Occipital lobe (tissue), 2 donors: ENCODE measurements around the gene FRYL. TPM values are rescaled to one million over a fixed set of nuclear protein-coding genes. Genes with fewer than 3 reads are reported as not detected.
"Not testable (repeated sequence)": the region's sequence is repeated elsewhere in the genome, so short reads cannot be mapped to it uniquely, and the experiment has no call there.

Experiments
- DNase-seq: peaks from one replicate; lab custom pipeline; 2025; lab: John Stamatoyannopoulos, UW
- total RNA-seq: library from RNA; depleted of rRNA; stranded (reverse); fragments of >200 nt; gene quantifications from one replicate; pipeline ENCODE4 v1.2.3, GENCODE V29; 2014

The FRYL gene
- total RNA-seq: 94.1 TPM

DNA sequence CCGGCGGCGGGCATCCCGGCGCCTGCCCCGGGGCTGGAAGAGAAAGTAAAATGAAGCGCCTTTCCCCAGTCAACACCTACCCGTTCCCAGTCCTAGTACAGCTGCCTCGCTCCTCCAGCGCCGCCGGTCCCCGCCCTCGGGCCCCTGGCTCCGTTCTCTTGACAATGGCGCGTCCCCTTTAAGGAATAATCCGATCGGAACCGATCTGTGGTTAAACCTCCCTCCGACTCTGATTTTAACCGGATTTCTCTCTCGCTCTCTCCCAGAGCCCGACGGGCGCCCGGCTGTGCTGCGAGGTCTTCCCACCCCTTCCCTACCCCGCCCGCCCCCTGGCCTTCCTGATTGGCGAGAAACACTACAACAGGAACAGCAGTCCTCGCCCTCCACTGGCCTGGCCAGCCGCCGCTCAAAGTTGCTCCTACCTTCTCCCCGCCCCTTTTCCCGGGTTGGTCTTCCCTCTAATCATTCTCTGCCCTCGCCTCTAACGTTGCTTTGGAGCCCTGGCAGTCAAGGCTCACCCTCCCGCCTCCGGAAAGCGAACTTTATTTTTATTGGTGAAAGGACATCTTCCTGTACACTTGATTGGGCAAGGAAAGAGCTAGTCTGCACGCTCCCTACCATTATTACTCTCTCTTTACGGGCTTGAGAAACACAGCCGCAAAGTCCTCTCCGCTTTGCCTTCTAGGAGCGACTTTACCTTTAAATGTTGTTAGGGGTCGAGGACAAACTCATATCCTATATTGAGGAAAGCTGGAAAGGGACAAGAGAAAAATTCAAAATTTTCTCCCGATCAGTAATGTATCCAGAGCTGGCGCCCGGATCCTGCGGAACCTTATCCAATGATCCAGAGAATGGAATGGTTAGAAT lies at the start of gene FRYL:
FRYL (minus strand) TSS at position 282 of the 867 bp plus-strand sequence. CDS start 145,869 bp downstream, outside the sequence.
- peak; percentile 100 for DNase-seq

DNA sequence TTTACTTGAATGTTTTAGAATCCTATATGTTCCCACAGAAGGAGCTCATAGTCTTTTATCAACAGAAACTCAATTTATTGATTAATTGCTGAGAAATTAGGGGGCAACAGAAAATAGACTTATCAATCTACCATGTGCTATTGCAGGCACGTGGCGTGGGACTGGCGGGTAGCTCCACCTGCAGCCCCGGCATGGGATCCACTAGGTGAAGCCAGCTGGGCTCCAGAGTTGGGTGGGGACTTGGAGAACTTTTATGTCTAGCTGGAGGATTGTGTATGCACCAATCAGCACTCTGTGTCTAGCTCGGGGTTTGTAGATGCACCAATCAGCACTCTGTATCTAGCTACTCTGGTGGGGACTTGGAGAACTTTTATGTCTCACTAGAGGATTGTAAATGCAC lies 47.5 kb upstream of the FRYL start:
- no peak for DNase-seq

DNA sequence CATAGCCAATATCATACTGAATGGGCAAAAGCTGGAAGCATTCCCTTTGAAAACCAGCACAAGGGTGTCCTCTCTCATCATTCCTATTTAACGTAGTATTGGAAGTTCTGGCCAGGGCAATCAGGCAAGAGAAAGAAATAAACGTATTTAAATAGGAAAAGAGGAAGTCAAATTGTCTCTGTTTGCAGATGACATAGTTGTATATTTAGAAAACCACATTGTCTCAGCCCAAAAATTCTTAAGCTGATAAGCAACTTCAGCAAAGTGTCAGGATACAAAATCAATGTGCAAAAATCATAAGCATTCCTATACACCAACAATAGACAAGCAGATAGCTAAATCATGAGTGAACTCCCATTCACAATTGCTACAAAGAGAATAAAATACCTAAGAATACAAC lies 41.4 kb upstream of the FRYL start:
- not testable (repeated sequence) for DNase-seq

DNA sequence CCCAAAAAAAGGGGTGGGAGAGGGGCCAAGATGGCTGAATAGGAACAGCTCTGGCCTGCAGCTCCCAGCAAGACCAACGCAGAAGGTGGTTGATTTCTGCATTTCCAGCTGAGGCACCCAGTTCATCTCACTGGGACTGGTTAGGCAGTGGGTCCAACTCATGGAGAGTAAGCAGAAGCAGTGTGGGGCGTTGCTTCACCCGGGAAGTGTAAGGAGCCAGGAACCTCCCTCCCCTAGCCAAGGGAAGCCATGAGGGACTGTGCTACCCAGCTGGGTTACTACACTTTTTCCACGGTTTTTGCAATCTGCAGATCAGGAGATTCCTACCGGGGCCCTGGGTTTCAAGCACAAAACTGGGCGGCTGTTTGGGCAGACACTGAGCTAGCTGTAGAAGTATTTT lies 36.9 kb upstream of the FRYL start:
- DNase-seq: no peak

DNA sequence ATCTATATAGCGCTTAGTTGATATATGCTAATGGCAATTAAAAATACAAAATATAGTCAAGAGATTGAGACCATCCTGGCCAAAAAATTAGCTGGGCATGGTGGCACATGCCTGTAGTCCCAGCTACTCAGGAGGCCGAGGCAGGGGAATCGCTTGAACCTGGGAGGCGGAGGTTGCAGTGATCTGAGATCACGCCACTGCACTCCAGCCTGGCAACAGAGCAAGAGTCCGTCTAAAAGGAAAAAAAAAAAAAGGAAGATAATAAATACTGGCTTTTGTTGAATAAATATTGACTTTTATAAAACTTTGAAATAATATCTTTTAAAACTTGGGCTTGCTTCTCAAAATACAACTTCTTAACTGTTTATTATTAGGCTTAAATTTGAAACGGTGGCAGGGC lies 36.2 kb upstream of the FRYL start:
- not testable (repeated sequence) for DNase-seq

DNA sequence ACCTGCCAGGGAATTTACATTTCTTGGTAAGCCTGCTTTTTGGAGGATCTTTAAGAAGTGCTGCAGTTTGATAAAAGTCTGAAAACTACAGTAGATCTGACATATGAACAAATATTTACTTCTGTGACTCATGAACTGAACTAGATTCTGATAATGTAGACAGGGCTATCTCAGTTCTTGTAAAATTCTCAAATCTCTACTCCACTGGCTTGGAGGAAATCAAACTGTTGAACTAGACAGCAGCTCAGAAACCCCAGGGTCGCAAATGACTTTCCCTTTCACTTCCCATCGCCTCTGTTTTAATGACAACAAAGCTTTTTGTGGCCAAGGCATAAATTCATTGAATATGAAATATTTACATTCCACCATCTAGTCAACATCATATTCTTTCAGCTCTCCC lies 35.4 kb upstream of the FRYL start:
- no peak for DNase-seq

DNA sequence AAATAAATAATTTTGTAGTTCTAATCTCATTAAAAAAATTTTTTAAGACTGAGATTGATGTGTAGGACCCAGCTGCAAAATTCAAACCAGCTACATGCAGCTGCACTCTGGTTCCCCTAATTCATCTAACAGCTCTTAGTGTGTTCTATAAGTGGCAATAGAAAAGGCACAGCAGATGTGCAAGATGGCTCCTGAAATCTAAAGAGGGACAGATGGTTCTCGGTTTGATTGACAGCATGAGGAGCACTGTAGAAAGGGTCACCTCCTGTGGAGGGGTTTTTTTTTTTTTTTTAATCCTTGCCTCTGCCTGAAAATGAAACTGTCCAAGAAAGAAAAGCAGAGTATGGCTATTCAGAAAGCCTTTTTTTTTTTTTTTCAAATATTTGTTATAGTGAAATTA lies 33.9 kb upstream of the FRYL start:
- DNase-seq: no peak

DNA sequence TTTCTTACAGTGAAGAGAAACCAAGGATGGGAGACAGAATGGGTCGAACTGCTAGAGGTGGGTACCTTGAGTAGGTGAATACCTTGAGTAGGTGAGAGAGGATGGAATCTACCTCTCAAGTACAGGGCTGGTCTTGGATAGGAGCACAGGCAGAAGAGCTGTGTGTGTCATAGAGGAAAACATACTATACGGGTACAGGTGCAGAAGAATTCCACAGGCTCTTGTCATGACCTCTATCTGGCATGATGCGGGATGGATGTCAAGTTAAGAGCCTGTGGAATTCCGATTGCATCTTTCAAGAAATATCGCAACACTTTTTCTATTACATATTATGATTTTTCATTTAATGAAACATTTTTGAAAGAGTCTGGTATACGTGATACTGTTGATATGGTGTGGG lies 32.8 kb upstream of the FRYL start:
- DNase-seq: no peak

DNA sequence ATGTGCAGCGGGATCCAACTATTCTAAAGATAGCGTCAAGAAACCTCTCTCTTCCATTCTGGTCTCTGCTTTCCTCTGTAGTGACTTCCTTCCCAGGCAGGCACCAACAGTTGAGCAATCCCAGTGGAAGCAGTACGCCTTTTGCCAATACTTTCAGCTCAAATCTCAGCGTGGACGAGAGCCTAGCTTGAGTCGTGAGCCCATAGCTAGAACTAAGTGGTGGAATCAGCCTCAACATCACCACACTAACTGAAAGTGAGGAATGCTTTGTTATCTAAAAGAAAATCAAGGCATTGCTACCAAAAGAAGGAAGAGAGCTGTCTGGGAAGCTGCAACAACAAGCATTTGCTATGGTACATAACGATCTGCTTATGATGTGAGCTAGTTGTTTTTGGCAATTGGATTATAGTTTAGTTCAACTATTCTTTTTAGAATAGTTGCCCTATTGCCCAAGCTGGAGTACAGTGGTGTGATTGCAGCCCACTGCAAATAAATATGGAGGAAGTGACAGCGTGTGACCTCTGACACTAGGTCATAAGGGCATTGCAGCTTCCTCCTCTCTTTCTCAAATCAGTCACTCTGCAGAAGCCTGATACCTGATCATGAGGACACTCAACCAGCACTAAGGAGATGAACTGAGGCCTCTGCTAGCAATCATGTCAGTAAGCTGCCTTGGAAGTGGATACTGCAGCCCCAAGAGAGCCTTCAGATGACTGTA lies 24.7 kb upstream of the FRYL start:
- no peak for DNase-seq

DNA sequence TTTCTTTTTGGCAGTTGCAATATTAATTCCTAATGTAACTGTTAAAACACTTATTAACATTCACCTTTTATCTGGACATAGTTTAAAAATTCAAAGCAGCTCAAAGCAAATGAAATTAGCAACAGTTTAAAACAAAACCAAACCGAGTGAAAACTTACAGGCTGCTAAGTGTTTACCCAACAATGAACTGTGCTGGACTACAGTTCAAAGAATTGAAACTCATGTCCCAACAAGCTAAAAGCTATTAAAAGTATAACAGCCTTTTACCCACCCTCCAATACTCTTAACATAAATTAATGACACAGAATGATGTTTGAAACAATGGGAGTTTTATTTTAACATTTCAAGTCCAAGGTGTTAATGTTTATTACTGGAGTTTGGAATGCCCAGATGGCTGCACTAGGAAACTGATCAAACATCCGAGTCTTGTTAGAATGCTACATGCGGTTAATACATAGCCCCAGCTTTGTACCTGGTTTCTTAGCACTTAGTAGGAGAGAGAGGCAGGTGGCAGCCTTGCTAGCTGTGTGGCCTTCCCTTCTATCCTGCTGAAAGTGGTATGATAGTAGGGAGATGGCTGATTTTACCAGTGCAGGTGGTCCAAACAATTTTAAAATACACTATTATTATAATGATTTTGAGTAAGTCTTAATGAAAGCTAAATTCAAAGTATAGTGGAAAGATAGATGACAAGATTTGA lies 21.1 kb upstream of the FRYL start:
- no peak for DNase-seq

DNA sequence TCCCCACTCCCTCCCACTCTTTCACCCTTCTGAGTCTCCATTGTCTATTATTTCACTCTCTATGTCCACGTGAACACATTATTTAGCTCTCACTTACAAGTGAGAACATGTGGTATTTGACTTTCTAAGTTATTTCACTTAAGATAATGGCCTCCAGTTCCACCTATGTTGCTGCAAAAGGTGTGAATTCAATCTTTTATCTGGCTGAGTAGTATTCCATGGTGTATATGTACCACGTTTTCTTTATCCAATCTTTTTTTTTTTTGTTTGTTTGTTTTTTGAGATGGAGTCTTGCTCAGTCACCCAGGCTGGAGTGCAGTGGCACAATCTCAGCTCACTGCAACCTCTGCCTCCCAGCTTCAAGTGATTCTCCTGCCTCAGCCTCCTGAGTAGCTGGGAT lies 20.1 kb upstream of the FRYL start:
- DNase-seq: not testable (repeated sequence)

DNA sequence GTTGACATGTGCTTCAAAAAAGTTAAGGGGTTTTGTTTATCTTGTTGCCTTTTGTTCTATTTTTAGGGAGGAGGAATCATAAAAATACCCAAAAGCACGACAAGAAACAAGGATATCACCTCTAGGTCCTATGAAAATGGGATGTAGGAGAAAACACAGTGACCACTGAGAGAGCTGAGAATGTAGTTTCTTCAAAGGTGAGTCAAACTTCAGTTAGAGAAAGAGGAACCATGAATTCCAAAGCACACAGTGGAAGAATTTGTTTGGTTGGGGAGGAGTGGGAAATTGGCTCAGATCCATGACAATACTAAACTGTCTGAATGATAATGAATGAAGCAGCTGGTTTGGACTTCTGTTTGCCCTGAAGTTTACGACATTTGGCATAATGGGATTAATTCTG lies 19.1 kb upstream of the FRYL start:
- no peak for DNase-seq

DNA sequence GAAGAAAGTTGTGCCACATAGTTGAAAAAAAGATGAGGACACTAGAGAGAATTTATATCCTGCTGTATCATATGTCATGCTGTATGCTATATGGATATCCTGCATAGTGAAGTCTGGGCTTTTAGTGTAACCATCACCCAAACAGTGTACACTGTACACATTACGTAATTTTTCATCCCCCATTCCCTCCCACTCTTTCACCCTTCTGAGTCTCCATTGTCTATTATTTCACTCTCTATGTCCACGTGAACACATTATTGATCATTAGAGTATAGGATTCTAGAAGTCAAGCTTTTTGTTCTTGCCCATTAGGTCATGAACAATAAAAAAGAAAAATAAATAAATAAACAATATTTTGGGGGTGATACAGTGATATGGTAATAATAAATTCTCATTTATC lies 18.0 kb upstream of the FRYL start:
- no peak for DNase-seq

DNA sequence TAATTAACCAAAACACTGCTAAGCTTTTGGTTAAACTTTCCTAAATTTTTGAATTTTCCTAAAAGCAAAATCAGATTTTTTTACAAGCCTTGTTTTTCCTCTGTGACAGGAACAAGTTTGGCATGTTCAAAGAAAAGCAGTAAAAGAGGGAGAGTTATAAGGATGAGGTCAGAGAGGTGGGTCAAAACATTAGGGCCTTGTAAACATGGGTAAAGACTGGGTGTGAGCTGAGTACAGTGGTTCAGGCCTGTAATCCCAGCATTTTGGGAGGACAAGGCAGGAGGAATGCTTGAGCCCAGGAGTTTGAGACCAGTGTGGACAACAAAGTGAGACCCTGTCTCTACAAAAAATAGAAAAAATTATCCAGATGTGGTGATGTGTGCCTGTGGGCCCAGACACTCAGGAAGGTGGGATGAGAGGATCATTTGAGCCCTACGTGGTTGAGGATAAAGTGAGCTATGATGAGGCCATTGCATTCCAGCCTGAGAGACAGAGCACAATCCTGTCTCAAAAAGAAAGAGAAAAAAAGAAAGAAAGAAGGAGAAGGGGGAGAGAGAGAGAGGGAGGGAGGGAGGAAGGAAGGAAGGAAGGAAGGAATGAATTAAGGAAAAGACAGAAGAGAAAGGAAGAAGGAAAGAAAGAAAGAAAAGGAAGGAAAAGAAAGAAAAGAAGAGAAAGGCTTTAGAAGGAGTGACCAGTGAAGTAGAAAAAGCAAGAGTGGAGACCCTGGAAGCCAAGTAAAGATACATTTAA lies 17.0 kb upstream of the FRYL start:
- no peak for DNase-seq

DNA sequence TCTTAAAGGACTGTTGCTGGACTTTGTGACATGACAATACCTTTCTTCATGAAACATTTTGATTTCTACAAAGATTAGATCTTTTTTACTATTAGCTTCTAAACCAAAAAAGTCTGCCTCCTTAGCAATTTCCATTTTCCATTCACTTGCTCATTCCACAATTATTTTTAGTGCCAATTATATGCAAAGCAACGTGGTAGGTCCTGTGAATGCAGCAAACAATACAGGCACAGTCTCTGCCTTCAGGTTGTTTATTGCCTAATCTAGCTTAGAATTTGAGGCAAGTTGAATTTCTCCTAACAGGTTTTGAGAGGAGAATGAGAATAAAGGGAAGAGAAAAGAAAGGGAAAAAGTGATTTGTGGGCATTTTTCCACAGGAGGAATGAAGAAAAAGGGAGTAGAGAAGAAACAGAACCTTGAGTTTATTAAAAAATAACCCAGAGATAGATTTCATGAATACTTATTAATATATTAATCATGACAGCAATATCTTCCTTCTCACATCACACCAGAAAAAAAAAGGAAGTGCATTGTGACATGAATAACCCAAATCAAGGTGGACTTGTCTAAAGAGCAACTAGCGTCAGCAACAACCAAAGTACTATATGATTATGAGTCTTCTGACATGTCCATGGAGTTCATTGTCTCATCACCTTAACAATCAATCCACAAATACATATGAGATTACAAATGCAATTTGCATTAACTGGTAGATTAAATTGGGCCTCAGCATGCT lies 16.3 kb upstream of the FRYL start:
- DNase-seq: no peak

DNA sequence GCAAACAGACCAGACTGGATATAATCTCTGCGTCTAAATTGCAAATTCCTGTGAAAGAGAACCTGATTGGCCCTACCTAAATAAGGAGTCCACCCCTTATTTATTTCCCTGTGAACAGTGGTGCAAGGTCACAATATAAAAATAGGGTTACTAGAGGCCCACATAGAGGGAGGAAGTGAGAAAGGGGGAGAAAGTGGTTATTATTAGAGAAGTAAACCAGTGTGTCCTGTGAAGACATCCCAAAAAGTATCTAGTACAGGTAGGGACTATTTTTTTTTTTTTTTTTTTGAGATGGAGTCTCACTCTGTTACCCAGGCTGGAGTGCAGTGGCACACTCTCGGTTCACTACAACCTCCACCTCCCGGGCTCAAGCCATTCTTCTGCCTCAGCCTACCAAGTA lies 15.0 kb upstream of the FRYL start:
- no peak for DNase-seq

DNA sequence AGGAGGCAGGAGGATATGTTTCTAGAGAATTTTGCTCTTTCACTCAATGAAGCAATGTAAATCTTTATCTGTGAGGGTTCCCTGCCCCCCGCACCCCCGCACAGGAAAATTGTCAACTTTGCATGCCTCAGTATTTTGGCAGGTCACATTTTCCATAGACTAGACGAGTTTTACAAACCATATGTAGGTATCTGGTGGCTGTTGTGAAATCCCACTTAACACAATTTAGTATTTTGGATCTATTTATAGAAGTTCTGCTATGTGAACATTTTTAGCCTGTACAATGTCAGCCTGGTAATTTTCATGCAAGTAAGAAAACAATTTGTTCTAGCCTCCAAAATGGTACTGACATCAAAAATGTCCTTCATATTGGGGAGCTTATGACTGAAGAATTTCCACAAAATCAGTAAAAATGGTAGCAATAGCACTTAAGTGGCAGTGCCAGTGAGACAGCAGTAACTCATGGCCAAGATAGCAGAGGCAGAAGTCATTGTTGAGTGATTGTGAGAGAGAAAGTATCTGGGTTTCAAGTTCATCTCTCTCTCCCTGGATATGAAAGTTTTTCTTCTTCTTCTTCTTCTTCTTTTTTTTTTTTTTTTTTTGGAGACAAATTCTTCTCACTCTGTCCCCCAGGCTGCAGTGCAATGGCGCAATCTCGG lies 12.4 kb upstream of the FRYL start:
- no peak for DNase-seq

DNA sequence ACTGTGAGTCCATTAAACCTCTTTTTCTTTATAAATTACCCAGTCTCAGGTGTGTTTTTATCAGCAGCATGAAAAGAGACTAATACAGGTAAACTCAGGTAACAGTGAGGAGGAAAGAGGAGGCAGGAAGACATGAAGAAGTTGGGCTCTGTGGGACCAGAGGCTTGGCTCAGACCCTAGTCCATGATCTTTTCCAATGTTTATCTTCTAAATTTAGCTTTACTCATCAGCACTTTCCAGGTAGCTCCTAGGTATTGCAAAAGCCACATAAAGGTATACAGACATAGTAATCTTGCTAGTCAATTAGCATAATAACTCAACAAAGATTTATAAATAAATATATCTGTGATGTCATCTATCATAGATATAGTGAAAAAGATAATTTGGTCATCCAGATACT lies 11.2 kb upstream of the FRYL start:
- DNase-seq: no peak

DNA sequence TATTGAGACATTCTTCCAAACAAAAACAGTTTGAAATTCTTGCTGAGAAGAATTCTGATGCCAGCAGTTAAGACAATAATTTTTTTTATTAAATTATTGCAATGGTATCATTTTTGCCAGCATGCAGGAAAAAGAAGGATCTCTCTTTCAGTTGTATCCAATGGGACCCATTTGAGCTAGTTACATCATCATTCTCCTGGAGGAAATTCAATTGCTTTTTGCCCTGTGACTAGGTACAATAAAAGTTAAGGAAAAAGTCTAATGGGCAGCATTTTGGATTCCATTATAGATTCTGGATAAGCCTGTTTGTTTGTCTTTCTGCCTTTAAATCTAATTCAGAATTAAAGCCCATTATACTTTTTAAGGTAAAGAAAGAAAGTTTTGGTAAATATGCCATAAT lies 10.5 kb upstream of the FRYL start:
- no peak for DNase-seq

DNA sequence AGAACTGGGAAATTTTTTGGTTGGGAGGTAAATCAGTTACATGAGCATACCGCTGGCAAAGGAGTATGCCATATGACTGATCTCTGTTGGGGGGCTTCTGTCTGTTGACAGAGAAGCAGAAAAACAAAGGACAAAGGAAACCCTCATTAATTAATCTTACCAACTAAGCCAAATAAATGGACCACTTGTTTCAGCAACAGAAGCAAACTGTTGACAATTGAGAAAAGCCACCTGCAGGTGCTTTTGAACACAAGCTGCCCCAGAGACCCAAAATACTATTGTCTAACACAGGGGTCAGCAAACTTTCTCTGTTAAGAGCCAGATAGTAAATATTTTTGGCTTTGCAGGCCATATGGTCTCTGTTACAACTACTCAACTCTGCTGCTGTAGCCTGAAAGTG lies 7.0 kb upstream of the FRYL start:
- peak; percentile 1 for DNase-seq
